OCI-LY1 (cell line): ENCODE measurements around the gene SLC7A14.

Experiments used
- H2AFZ ChIP-seq: fragments of 200-600 bp; sonication (generic), shearing (Covaris generic); 2 replicates; pipeline ENCODE4 v1.6.0; 2014; ENCODE audit warnings: antibody characterized with exemption, mild to moderate bottlenecking, low read length
- H3F3A ChIP-seq: fragments of 200-600 bp; sonication (generic), shearing (Covaris generic); 2 replicates; pipeline ENCODE4 v1.6.0; 2014; ENCODE audit warnings: mild to moderate bottlenecking, antibody characterized with exemption, low read length, moderate library complexity; ENCODE audit not compliant: insufficient read depth
- H3K27ac ChIP-seq: fragments of 200-600 bp; sonication (generic); 2 replicates; pipeline ENCODE4 v1.5.1; 2014; ENCODE audit warnings: low read length, mixed run types, mild to moderate bottlenecking, low read depth; ENCODE audit not compliant: poor library complexity, severe bottlenecking
- H3K27me3 ChIP-seq: fragments of 200-600 bp; sonication (generic); 2 replicates; pipeline ENCODE4 v1.6.0; 2014; ENCODE audit warnings: antibody characterized with exemption, mild to moderate bottlenecking, low read length, moderate library complexity; ENCODE audit not compliant: insufficient read depth
- H3K36me3 ChIP-seq: fragments of 200-600 bp; sonication (generic); 2 replicates; pipeline ENCODE4 v1.6.1; 2014; ENCODE audit warnings: mild to moderate bottlenecking, antibody characterized with exemption, low read length, moderate library complexity, mixed read lengths; ENCODE audit not compliant: insufficient read depth
- H3K4me1 ChIP-seq: fragments of 200-600 bp; sonication (generic); 2 replicates; pipeline ENCODE4 v1.5.1; 2014; ENCODE audit warnings: mild to moderate bottlenecking, low read length, moderate library complexity; ENCODE audit not compliant: insufficient read depth, severe bottlenecking
- H3K4me2 ChIP-seq: fragments of 200-600 bp; sonication (generic), shearing (Covaris generic); 2 replicates; pipeline ENCODE4 v1.6.1; 2014; ENCODE audit warnings: low read length
- H3K4me3 ChIP-seq: fragments of 200-600 bp; sonication (generic); 2 replicates; pipeline ENCODE4 v1.5.1; 2014; ENCODE audit warnings: low read length, low read depth, mild to moderate bottlenecking, mixed read lengths; ENCODE audit not compliant: poor library complexity, severe bottlenecking
- H3K79me2 ChIP-seq: fragments of 200-600 bp; shearing (Covaris generic); 2 replicates; pipeline ENCODE4 v1.6.1; 2016; ENCODE audit warnings: mixed run types, low read length, mixed read lengths; ENCODE audit not compliant: insufficient read depth
- H3K9ac ChIP-seq: fragments of 200-600 bp; sonication (generic), shearing (Covaris generic); 2 replicates; pipeline ENCODE4 v1.6.1; 2014; ENCODE audit warnings: mild to moderate bottlenecking, low read length, mixed read lengths
- H3K9me2 ChIP-seq: fragments of 200-600 bp; sonication (generic), shearing (Covaris generic); 2 replicates; pipeline ENCODE4 v1.6.1; 2014; ENCODE audit warnings: low read depth, mild to moderate bottlenecking, low read length, mixed read lengths
- H3K9me3 ChIP-seq: fragments of 200-600 bp; shearing (Covaris generic); 2 replicates; pipeline ENCODE4 v1.6.1; 2014; ENCODE audit warnings: low read length, mixed read lengths
- H4K20me1 ChIP-seq: fragments of 200-600 bp; sonication (generic), shearing (Covaris generic); 2 replicates; pipeline ENCODE4 v1.6.0; 2016; ENCODE audit warnings: mild to moderate bottlenecking, low read length; ENCODE audit not compliant: insufficient read depth
- CTCF ChIP-seq: fragments of 200-600 bp; sonication (generic), shearing (Covaris generic); IDR thresholded peaks from 2 replicates; pipeline ENCODE4 v1.5.1; 2017; ENCODE audit warnings: mild to moderate bottlenecking, antibody characterized with exemption, low read length, moderate library complexity, mixed read lengths
- EZH2 ChIP-seq: fragments of 200-600 bp; sonication (generic), shearing (Covaris generic); IDR thresholded peaks from 2 replicates; pipeline ENCODE4 v1.8.0; 2017; ENCODE audit warnings: borderline replicate concordance, mixed run types, mild to moderate bottlenecking, antibody characterized with exemption, low read length, moderate library complexity, mixed read lengths

Gene SLC7A14

GRCh38 chr3:170477395-170477794, 108.5 kb downstream of the SLC7A14 start:
- Histone ChIP-seq H3F3A (no peaks in the 10 kb centered on the region), H4K20me1 (no peaks in the 10 kb centered on the region), H3K4me2 (no peak overlapping the region), H3K9me2 (no peaks in the 10 kb centered on the region), H3K4me3 (no peak overlapping the region), H3K27me3 (peaks cover 4% of the 10 kb centered on the region; the same call in 1 of the 2 replicates), H3K36me3 (no peaks in the 10 kb centered on the region), H2AFZ (no peak overlapping the region), H3K27ac (no peak overlapping the region), H3K4me1 (no peaks in the 10 kb centered on the region), H3K9me3 (no peaks in the 10 kb centered on the region), H3K79me2 (no peaks in the 10 kb centered on the region), H3K9ac (no peak overlapping the region)
- TF ChIP-seq CTCF (no peak), EZH2 (no peak)

- H4K20me1 ChIP-seq: no peaks in the 10 kb centered on the region
- H3K27ac ChIP-seq: no peak overlapping the region
- no peaks in the 10 kb centered on the region for H3K9me3 ChIP-seq
- H3F3A ChIP-seq: no peaks in the 10 kb centered on the region
- H2AFZ ChIP-seq: no peak overlapping the region
- no peaks in the 10 kb centered on the region for H3K79me2 ChIP-seq
- no peaks in the 10 kb centered on the region for H3K4me1 ChIP-seq
- H3K9ac ChIP-seq: no peak overlapping the region
- H3K4me3 ChIP-seq: no peak overlapping the region
- H3K27me3 ChIP-seq: peaks cover 4% of the 10 kb centered on the region; the same call in 1 of the 2 replicates
- TF ChIP-seq CTCF (no peak), EZH2 (no peak)
- H3K36me3 ChIP-seq: no peaks in the 10 kb centered on the region
- no peaks in the 10 kb centered on the region for H3K9me2 ChIP-seq
- H3K4me2 ChIP-seq: no peak overlapping the region
Measured at GRCh38 chr3:170476291-170476690, 109.6 kb downstream of the SLC7A14 start.

- Histone ChIP-seq H3K9me3 (no peaks in the 10 kb centered on the region), H3K36me3 (no peaks in the 10 kb centered on the region), H3K27ac (no peak overlapping the region), H3K27me3 (peaks cover 4% of the 10 kb centered on the region; the same call in 1 of the 2 replicates), H3K4me2 (no peak overlapping the region), H3K79me2 (no peaks in the 10 kb centered on the region), H3K9me2 (no peaks in the 10 kb centered on the region), H3K4me1 (no peaks in the 10 kb centered on the region), H3F3A (no peaks in the 10 kb centered on the region), H3K4me3 (no peak overlapping the region), H3K9ac (no peak overlapping the region), H2AFZ (no peak overlapping the region), H4K20me1 (no peaks in the 10 kb centered on the region)
- TF ChIP-seq CTCF: no peak
- no peak for TF ChIP-seq EZH2
Measured at GRCh38 chr3:170475092-170475685, 110.7 kb downstream of the SLC7A14 start.
